Activated naive CD8-positive, alpha-beta T cell treated with anti-CD3 and anti-CD28 coated beads, Interleukin-2, amount 10 ng/mL, durations not matched to agents 7 days and 5 days (primary cell): ENCODE data around the gene COL11A1. TPM values are rescaled to one million over a fixed set of nuclear protein-coding genes. Genes with fewer than 3 reads are reported as not detected.
A peak's percentile ranks its signal among the peaks of the same experiment; 100 is the strongest.

ENCODE experiments used
- ATAC-seq: fragments of 150-1000 bp; cut with Tn5 transposase; one replicate; pipeline ENCODE4 v1.10.0; 2021; ENCODE audit warnings: low read depth, moderate library complexity
- POLR2A ChIA-PET: fragments of 350-600 bp; sonication (Branson Sonifier 250); formaldehyde crosslinking; loops from one replicate; lab custom pipeline; 2021; ENCODE audit warnings: antibody characterized with exemption; lab: Charles Lee
- DNase-seq: peaks from one replicate; pipeline ENCODE4 v3.0.0; 2021
- H3K27ac Mint-ChIP-seq: one replicate; pipeline ENCODE4 v1.8.0; 2022; ENCODE audit warnings: mild to moderate bottlenecking, mixed read lengths
- H3K27me3 Mint-ChIP-seq: one replicate; pipeline ENCODE4 v1.8.0; 2022; ENCODE audit warnings: mild to moderate bottlenecking, moderate library complexity, mixed read lengths
- H3K36me3 Mint-ChIP-seq: one replicate; pipeline ENCODE4 v1.8.0; 2021; ENCODE audit warnings: mild to moderate bottlenecking, mixed read lengths
- H3K4me1 Mint-ChIP-seq: one replicate; pipeline ENCODE4 v1.8.0; 2021; ENCODE audit warnings: mixed read lengths
- H3K4me3 Mint-ChIP-seq: one replicate; pipeline ENCODE4 v1.8.0; 2022; ENCODE audit warnings: mild to moderate bottlenecking, moderate library complexity, mixed read lengths
- H3K9me3 Mint-ChIP-seq: one replicate; pipeline ENCODE4 v1.8.0; 2021; ENCODE audit warnings: mixed read lengths
- total RNA-seq, 2 experiments: library from RNA; stranded (reverse); gene quantifications; one replicate each; pipeline ENCODE4 v1.2.3, GENCODE V29; 2021

The COL11A1 gene
- total RNA-seq, 2 experiments from 2014 or later = not detected

- Mint-ChIP-seq H3K27me3 (peaks cover 24% of the 10 kb centered on the region), H3K36me3 (no peaks in the 10 kb centered on the region), H3K27ac (no peak overlapping the region), H3K4me3 (no peak overlapping the region), H3K4me1 (no peaks in the 10 kb centered on the region), H3K9me3 (no peaks in the 10 kb centered on the region)
- DNase-seq = no peak
- POLR2A ChIA-PET = no interaction called here
- ATAC-seq = no peak
Observed at GRCh38 chr1:103110701-103111100, 2.4 kb upstream of the COL11A1 start.

GRCh38 chr1:103109311-103109920 lies 1.1 kb upstream of the COL11A1 start:
- no peak for ATAC-seq
- Mint-ChIP-seq H3K27ac (no peak overlapping the region), H3K27me3 (peaks cover 24% of the 10 kb centered on the region), H3K4me1 (no peaks in the 10 kb centered on the region), H3K36me3 (no peaks in the 10 kb centered on the region), H3K9me3 (no peaks in the 10 kb centered on the region), H3K4me3 (no peak overlapping the region)
- POLR2A ChIA-PET = no interaction called here
- no peak for DNase-seq

- Mint-ChIP-seq H3K27me3 (peaks cover 24% of the 10 kb centered on the region), H3K27ac (no peak overlapping the region), H3K9me3 (no peaks in the 10 kb centered on the region), H3K4me3 (no peak overlapping the region), H3K4me1 (no peaks in the 10 kb centered on the region), H3K36me3 (no peaks in the 10 kb centered on the region)
- ATAC-seq = no peak
- POLR2A ChIA-PET = no interaction called here
- DNase-seq = no peak
Observed at GRCh38 chr1:103107741-103108375, 464 bp downstream of the COL11A1 start.

GRCh38 chr1:103106426-103107341 lies 1.6 kb downstream of the COL11A1 start:
- Mint-ChIP-seq H3K4me1 (no peaks in the 10 kb centered on the region), H3K27me3 (peaks cover 24% of the 10 kb centered on the region), H3K36me3 (no peaks in the 10 kb centered on the region), H3K9me3 (no peaks in the 10 kb centered on the region), H3K27ac (no peak overlapping the region), H3K4me3 (peak overlapping the region; percentile 25)
- POLR2A ChIA-PET = interaction anchor here (0.5 kb wide), 1 partner anchor 489 kb away, joined by 3 read pairs; no protein-coding TSS in a partner anchor
- no peak for ATAC-seq
- DNase-seq = no peak

GRCh38 chr1:103101399-103101798 lies 6.9 kb downstream of the COL11A1 start:
- DNase-seq (no peak), ATAC-seq (no peak)
- Mint-ChIP-seq H3K4me3 (no peak overlapping the region), H3K9me3 (no peaks in the 10 kb centered on the region), H3K27ac (no peak overlapping the region), H3K27me3 (peaks cover 2% of the 10 kb centered on the region), H3K36me3 (no peaks in the 10 kb centered on the region), H3K4me1 (no peaks in the 10 kb centered on the region)
- POLR2A ChIA-PET = no interaction called here

GRCh38 chr1:103089221-103089620 lies 19.1 kb downstream of the COL11A1 start:
- DNase-seq (no peak), ATAC-seq (no peak)
- H3K27ac Mint-ChIP-seq = no peak overlapping the region
- no peaks in the 10 kb centered on the region for H3K36me3 Mint-ChIP-seq
- H3K4me1 Mint-ChIP-seq = no peaks in the 10 kb centered on the region
- peaks cover 3% of the 10 kb centered on the region for H3K9me3 Mint-ChIP-seq
- no peak overlapping the region for H3K4me3 Mint-ChIP-seq
- POLR2A ChIA-PET = no interaction called here
- H3K27me3 Mint-ChIP-seq = no peaks in the 10 kb centered on the region

GRCh38 chr1:103087256-103087655 lies 21.1 kb downstream of the COL11A1 start:
- Mint-ChIP-seq H3K27me3 (no peaks in the 10 kb centered on the region), H3K4me1 (no peaks in the 10 kb centered on the region), H3K4me3 (no peak overlapping the region), H3K36me3 (no peaks in the 10 kb centered on the region), H3K27ac (no peak overlapping the region), H3K9me3 (peaks cover 1% of the 10 kb centered on the region)
- no peak for DNase-seq
- ATAC-seq = no peak
- POLR2A ChIA-PET = no interaction called here

- DNase-seq (no peak), ATAC-seq (no peak)
- Mint-ChIP-seq H3K4me3 (no peak overlapping the region), H3K4me1 (no peaks in the 10 kb centered on the region), H3K36me3 (no peaks in the 10 kb centered on the region), H3K27ac (no peak overlapping the region), H3K9me3 (peaks cover 1% of the 10 kb centered on the region), H3K27me3 (no peaks in the 10 kb centered on the region)
- POLR2A ChIA-PET = no interaction called here
Observed at GRCh38 chr1:103084181-103084580, 24.1 kb downstream of the COL11A1 start.

GRCh38 chr1:103075316-103076000 lies 32.9 kb downstream of the COL11A1 start:
- POLR2A ChIA-PET = no interaction called here
- Mint-ChIP-seq H3K27me3 (no peaks in the 10 kb centered on the region), H3K27ac (no peak overlapping the region), H3K4me1 (no peaks in the 10 kb centered on the region), H3K4me3 (no peak overlapping the region), H3K9me3 (no peaks in the 10 kb centered on the region), H3K36me3 (no peaks in the 10 kb centered on the region)
- DNase-seq (no peak), ATAC-seq (no peak)

GRCh38 chr1:103074224-103074623 lies 34.1 kb downstream of the COL11A1 start:
- no peaks in the 10 kb centered on the region for H3K4me1 Mint-ChIP-seq
- no peak for ATAC-seq
- H3K4me3 Mint-ChIP-seq = no peak overlapping the region
- H3K9me3 Mint-ChIP-seq = no peaks in the 10 kb centered on the region
- no peak overlapping the region for H3K27ac Mint-ChIP-seq
- DNase-seq = no peak
- POLR2A ChIA-PET = no interaction called here
- no peaks in the 10 kb centered on the region for H3K27me3 Mint-ChIP-seq
- no peaks in the 10 kb centered on the region for H3K36me3 Mint-ChIP-seq

- POLR2A ChIA-PET = no interaction called here
- Mint-ChIP-seq H3K36me3 (no peaks in the 10 kb centered on the region), H3K27me3 (no peaks in the 10 kb centered on the region), H3K4me3 (no peak overlapping the region), H3K4me1 (no peaks in the 10 kb centered on the region), H3K9me3 (no peaks in the 10 kb centered on the region), H3K27ac (no peak overlapping the region)
- no peak for DNase-seq
- no peak for ATAC-seq
Observed at GRCh38 chr1:103069201-103069600, 39.1 kb downstream of the COL11A1 start.

GRCh38 chr1:103063921-103064320 lies 44.4 kb downstream of the COL11A1 start:
- H3K27ac Mint-ChIP-seq = no peak overlapping the region
- ATAC-seq (no peak), DNase-seq (no peak)
- no peaks in the 10 kb centered on the region for H3K9me3 Mint-ChIP-seq
- H3K36me3 Mint-ChIP-seq = no peaks in the 10 kb centered on the region
- H3K4me1 Mint-ChIP-seq = no peaks in the 10 kb centered on the region
- POLR2A ChIA-PET = no interaction called here
- no peak overlapping the region for H3K4me3 Mint-ChIP-seq
- no peaks in the 10 kb centered on the region for H3K27me3 Mint-ChIP-seq

GRCh38 chr1:103058391-103058790 lies 49.9 kb downstream of the COL11A1 start:
- H3K27ac Mint-ChIP-seq = no peak overlapping the region
- H3K4me3 Mint-ChIP-seq = no peak overlapping the region
- H3K4me1 Mint-ChIP-seq = no peaks in the 10 kb centered on the region
- POLR2A ChIA-PET = no interaction called here
- H3K9me3 Mint-ChIP-seq = no peaks in the 10 kb centered on the region
- DNase-seq (no peak), ATAC-seq (no peak)
- no peaks in the 10 kb centered on the region for H3K27me3 Mint-ChIP-seq
- H3K36me3 Mint-ChIP-seq = no peaks in the 10 kb centered on the region
